ENCODE results near the gene DOCK11.

DOCK11 gene

GRCh38 chrX:118631586-118631985 is 136.0 kb downstream of the DOCK11 start:
- H3K27ac ChIP-seq (ENCODE audit: extremely low read depth, low read depth, low read length) = no peak overlapping the region
- no peaks in the 10 kb centered on the region for H3K4me1 ChIP-seq (ENCODE audit: control insufficient read depth, insufficient read depth, low read length)
- no peak overlapping the region for H3K4me3 ChIP-seq (ENCODE audit: low read depth, low read length)
- POLR2A ChIA-PET = no interaction called here
- H3K9me3 ChIP-seq (ENCODE audit: control insufficient read depth, insufficient read depth, low read depth, low read length) = no peaks in the 10 kb centered on the region
- H3K36me3 ChIP-seq (ENCODE audit: control insufficient read depth in 2 of 2, insufficient read depth in 1 of 2, low read length in 2 of 2) = peaks cover 0 to 14% of the 10 kb centered on the region in 2 experiments; a peak in 1 of 3 replicates
- CTCF ChIA-PET = interaction anchor here (0.6 kb wide), 1 partner anchor 22 kb away, joined by 5 read pairs; no protein-coding TSS in a partner anchor
- no peak for TF ChIP-seq ZNF423 (tag by site-specific recombination; IDR thresholded peaks at IDR 0.05)
- no peak for TF ChIP-seq PRDM1 (tag by site-specific recombination; IDR thresholded peaks at IDR 0.05)

DNA sequence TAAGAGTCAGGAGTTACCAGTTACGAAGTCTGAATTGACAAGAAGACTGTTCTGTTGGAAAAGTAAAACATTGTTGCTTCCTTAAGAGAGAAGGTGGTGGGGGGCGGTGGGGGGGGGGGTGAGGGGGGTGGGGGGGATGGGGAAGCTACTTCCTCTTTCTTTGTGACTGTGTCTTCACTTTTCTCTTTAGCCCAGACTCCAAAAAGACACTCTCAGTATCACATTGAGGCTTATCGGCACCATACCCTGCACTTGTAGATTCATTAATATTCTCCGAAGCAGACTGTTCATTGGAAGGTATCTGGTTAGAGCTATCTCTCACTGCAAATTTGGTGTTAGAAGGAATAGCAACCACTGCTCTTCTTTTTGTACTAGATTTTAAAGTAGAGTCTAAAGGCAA is 137.2 kb downstream of the DOCK11 start:
- H3K4me1 ChIP-seq (ENCODE audit: control insufficient read depth, insufficient read depth, low read length) = no peaks in the 10 kb centered on the region
- H3K9me3 ChIP-seq (ENCODE audit: control insufficient read depth, insufficient read depth, low read depth, low read length) = no peaks in the 10 kb centered on the region
- H3K4me3 ChIP-seq (ENCODE audit: low read depth, low read length) = no peak overlapping the region
- H3K36me3 ChIP-seq (ENCODE audit: control insufficient read depth in 2 of 2, insufficient read depth in 1 of 2, low read length in 2 of 2) = peaks cover 0 to 14% of the 10 kb centered on the region in 2 experiments; a peak in 1 of 3 replicates
- TF ChIP-seq SCRT2 (tag by site-specific recombination; IDR thresholded peaks at IDR 0.05) (no peak), ZNF792 (tag by site-specific recombination; IDR thresholded peaks at IDR 0.05) (no peak), ZNF514 (tag by site-specific recombination; IDR thresholded peaks at IDR 0.05) (no peak), GLI4 (tag by site-specific recombination; IDR thresholded peaks at IDR 0.05) (no peak), ZFP3 (tag by site-specific recombination; IDR thresholded peaks at IDR 0.05; ENCODE audit: low read depth) (no peak), ZFHX2 (tag by site-specific recombination; conservative IDR thresholded peaks at IDR 0.05) (no peak), ZNF768 (tag by site-specific recombination; IDR thresholded peaks at IDR 0.05) (no peak), ZNF324 (tag by site-specific recombination; IDR thresholded peaks at IDR 0.05) (no peak), ZNF529 (tag by site-specific recombination; IDR thresholded peaks at IDR 0.05; ENCODE audit: insufficient replicate concordance) (no peak), ZEB2 (tag by site-specific recombination; IDR thresholded peaks at IDR 0.05) (no peak), ZNF132 (tag by site-specific recombination; IDR thresholded peaks at IDR 0.05; ENCODE audit: borderline replicate concordance) (no peak), ZNF138 (tag by site-specific recombination; IDR thresholded peaks at IDR 0.05; ENCODE audit: borderline replicate concordance) (no peak)
- TF ChIP-seq, protein P1, sequence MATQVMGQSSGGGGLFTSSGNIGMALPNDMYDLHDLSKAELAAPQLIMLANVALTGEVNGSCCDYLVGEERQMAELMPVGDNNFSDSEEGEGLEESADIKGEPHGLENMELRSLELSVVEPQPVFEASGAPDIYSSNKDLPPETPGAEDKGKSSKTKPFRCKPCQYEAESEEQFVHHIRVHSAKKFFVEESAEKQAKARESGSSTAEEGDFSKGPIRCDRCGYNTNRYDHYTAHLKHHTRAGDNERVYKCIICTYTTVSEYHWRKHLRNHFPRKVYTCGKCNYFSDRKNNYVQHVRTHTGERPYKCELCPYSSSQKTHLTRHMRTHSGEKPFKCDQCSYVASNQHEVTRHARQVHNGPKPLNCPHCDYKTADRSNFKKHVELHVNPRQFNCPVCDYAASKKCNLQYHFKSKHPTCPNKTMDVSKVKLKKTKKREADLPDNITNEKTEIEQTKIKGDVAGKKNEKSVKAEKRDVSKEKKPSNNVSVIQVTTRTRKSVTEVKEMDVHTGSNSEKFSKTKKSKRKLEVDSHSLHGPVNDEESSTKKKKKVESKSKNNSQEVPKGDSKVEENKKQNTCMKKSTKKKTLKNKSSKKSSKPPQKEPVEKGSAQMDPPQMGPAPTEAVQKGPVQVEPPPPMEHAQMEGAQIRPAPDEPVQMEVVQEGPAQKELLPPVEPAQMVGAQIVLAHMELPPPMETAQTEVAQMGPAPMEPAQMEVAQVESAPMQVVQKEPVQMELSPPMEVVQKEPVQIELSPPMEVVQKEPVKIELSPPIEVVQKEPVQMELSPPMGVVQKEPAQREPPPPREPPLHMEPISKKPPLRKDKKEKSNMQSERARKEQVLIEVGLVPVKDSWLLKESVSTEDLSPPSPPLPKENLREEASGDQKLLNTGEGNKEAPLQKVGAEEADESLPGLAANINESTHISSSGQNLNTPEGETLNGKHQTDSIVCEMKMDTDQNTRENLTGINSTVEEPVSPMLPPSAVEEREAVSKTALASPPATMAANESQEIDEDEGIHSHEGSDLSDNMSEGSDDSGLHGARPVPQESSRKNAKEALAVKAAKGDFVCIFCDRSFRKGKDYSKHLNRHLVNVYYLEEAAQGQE (tag by site-specific recombination; IDR thresholded peaks at IDR 0.05) = no peak
- TF ChIP-seq, protein P2, sequence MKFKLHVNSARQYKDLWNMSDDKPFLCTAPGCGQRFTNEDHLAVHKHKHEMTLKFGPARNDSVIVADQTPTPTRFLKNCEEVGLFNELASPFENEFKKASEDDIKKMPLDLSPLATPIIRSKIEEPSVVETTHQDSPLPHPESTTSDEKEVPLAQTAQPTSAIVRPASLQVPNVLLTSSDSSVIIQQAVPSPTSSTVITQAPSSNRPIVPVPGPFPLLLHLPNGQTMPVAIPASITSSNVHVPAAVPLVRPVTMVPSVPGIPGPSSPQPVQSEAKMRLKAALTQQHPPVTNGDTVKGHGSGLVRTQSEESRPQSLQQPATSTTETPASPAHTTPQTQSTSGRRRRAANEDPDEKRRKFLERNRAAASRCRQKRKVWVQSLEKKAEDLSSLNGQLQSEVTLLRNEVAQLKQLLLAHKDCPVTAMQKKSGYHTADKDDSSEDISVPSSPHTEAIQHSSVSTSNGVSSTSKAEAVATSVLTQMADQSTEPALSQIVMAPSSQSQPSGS (tag by site-specific recombination; IDR thresholded peaks at IDR 0.05; ENCODE audit: low read depth) = no peak
- ChIA-PET CTCF (interaction anchor here (1.1 kb wide), 1 partner anchor 191 kb away, joined by 4 read pairs; the partner anchor contains the start of gene ZCCHC12), POLR2A (no interaction called here)
- no peak overlapping the region for H3K27ac ChIP-seq (ENCODE audit: extremely low read depth, low read depth, low read length)

- H3K4me1 ChIP-seq (ENCODE audit: control insufficient read depth, insufficient read depth, low read length) = no peaks in the 10 kb centered on the region
- H3K27ac ChIP-seq (ENCODE audit: extremely low read depth, low read depth, low read length) = no peak overlapping the region
- no peak overlapping the region for H3K4me3 ChIP-seq (ENCODE audit: low read depth, low read length)
- POLR2A ChIA-PET = no interaction called here
- peaks cover 0 to 14% of the 10 kb centered on the region in 2 experiments; a peak in 1 of 3 replicates for H3K36me3 ChIP-seq (ENCODE audit: control insufficient read depth in 2 of 2, insufficient read depth in 1 of 2, low read length in 2 of 2)
- CTCF ChIA-PET = interaction anchor here (1.1 kb wide), 1 partner anchor 190 kb away, joined by 4 read pairs; the partner anchor contains the start of gene ZCCHC12
- no peaks in the 10 kb centered on the region for H3K9me3 ChIP-seq (ENCODE audit: control insufficient read depth, insufficient read depth, low read depth, low read length)
- TF ChIP-seq GLIS1 (tag by site-specific recombination; IDR thresholded peaks at IDR 0.05) (no peak), EGR2 (tag by site-specific recombination; IDR thresholded peaks at IDR 0.05; ENCODE audit: low read depth) (no peak), ZNF24 (tag by site-specific recombination; IDR thresholded peaks at IDR 0.05) (no peak), ZNF202 (tag by site-specific recombination; IDR thresholded peaks at IDR 0.05; ENCODE audit: borderline replicate concordance) (no peak), PBX3 (CRISPR knock-in tag; IDR thresholded peaks at IDR 0.05) (no peak)
- TF ChIP-seq, protein P3, sequence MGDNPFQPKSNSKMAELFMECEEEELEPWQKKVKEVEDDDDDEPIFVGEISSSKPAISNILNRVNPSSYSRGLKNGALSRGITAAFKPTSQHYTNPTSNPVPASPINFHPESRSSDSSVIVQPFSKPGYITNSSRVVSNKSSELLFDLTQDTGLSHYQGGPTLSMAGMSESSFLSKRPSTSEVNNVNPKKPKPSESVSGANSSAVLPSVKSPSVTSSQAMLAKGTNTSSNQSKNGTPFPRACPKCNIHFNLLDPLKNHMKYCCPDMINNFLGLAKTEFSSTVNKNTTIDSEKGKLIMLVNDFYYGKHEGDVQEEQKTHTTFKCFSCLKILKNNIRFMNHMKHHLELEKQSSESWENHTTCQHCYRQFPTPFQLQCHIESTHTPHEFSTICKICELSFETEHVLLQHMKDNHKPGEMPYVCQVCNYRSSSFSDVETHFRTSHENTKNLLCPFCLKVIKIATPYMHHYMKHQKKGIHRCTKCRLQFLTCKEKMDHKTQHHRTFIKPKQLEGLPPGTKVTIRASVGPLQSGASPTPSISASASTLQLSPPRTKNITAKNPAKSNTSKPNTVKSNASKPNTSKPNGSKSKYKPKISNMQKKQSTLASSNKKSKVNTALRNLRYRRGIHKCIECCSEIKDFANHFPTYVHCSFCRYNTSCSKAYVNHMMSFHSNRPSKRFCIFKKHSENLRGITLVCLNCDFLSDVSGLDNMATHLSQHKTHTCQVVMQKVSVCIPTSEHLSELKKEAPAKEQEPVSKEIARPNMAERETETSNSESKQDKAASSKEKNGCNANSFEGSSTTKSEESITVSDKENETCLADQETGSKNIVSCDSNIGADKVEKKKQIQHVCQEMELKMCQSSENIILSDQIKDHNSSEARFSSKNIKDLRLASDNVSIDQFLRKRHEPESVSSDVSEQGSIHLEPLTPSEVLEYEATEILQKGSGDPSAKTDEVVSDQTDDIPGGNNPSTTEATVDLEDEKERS (tag by site-specific recombination; IDR thresholded peaks at IDR 0.05) = no peak
- TF ChIP-seq, protein P2 (tag by site-specific recombination; IDR thresholded peaks at IDR 0.05; ENCODE audit: low read depth) = no peak
Measured at GRCh38 chrX:118633530-118633929, 137.9 kb downstream of the DOCK11 start.

Data from HEK293 (cell line).